Right lobe of liver (tissue), 4 donors: ENCODE measurements around the gene AGAP3.

ENCODE experiments used
- CTCF ChIP-seq, 4 donors: fragments of 200-600 bp in 3 of 4; fragments of 450-650 bp in 1 of 4; IDR thresholded peaks; one replicate each; pipeline versions ENCODE4 v1.5.1 to v1.8.0; 2016 to 2022; ENCODE audit warnings: antibody characterized with exemption in 4 of 4, mild to moderate bottlenecking in 2 of 4
- POLR2A ChIP-seq: fragments of 450-650 bp; IDR thresholded peaks from one replicate; pipeline ENCODE4 v1.6.1; 2017; ENCODE audit warnings: antibody characterized with exemption, mild to moderate bottlenecking
- donor health status: DM: no; HTN: no; CAD: no.
- donor health status: DM: no; HTN: no; CAD: no.
- donor health status: DM: no; HTN: yes; CAD: no.

GRCh38 chr7:151140826-151141225 is 54.6 kb downstream of the AGAP3 start:
- TF ChIP-seq POLR2A (no peak), CTCF (IDR thresholded peaks at IDR 0.05) (no peak)
